ENCODE measurements around the gene ANXA9.

The ANXA9 gene

GRCh38 chr1:151005729-151006319, 23.7 kb downstream of the ANXA9 start:
- no peak for DNase-seq (ENCODE audit: low read depth)

DNA sequence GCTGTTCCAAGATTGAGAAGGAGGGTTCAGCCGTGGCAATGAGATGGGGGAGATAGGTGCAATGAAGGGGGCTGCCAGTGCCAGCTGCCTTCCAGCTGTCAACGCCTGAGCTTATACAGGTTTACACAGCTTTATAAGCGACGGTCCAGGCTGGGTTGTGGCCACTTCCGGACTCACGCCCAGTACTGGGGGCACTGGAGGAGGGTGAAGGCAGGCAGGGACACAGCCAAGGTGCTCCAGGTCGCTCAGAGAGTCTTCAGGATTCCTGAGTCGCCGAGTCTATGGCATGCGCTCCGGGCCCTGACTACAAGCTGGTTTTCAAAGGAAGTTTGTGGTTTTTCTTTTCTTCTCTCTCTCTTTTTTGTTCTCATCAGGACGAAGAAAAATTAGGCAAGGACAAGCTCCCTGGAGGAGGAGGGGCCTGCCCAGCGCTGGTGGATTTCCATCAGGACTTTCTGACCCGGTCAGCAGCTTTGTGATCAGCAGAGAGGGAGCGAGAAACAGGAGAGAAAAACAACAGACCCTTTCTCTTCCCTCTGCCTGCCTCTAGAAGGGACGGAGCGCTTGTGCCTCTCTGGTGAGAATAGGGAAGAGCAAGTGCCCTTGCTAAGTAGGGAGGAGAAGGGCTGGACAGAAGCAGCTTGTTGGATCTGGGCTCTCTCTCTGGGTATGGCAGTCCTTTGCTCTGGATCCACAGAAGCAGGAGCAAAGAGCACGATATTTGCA, 24.4 kb downstream of the ANXA9 start, which contains the start of gene MINDY1:
MINDY1 (minus strand) TSS at position 576 of the 726 bp plus-strand sequence. CDS start 4,285 bp downstream, outside the sequence.
- no peak for DNase-seq (ENCODE audit: low read depth)

DNA sequence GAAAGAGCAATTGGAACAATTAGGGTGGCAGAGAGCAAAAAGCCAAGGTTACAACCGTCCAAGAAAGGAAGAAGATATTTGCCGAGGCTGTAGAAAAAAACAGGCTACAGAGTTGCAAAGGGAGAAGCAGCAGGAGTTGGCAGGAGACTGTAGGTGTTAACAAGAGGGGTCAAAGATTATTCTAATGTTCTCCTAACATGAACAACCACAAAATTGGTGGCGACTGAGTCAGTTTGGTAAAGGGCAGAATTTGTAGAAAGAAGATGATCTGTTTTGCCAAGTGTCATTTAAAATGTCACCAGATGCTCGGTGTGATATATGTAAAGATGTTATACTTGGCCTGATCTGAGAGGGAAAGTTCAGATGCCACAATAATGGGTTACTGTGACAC, 25.8 kb downstream of the ANXA9 start:
- DNase-seq (ENCODE audit: low read depth) = no peak

DNA sequence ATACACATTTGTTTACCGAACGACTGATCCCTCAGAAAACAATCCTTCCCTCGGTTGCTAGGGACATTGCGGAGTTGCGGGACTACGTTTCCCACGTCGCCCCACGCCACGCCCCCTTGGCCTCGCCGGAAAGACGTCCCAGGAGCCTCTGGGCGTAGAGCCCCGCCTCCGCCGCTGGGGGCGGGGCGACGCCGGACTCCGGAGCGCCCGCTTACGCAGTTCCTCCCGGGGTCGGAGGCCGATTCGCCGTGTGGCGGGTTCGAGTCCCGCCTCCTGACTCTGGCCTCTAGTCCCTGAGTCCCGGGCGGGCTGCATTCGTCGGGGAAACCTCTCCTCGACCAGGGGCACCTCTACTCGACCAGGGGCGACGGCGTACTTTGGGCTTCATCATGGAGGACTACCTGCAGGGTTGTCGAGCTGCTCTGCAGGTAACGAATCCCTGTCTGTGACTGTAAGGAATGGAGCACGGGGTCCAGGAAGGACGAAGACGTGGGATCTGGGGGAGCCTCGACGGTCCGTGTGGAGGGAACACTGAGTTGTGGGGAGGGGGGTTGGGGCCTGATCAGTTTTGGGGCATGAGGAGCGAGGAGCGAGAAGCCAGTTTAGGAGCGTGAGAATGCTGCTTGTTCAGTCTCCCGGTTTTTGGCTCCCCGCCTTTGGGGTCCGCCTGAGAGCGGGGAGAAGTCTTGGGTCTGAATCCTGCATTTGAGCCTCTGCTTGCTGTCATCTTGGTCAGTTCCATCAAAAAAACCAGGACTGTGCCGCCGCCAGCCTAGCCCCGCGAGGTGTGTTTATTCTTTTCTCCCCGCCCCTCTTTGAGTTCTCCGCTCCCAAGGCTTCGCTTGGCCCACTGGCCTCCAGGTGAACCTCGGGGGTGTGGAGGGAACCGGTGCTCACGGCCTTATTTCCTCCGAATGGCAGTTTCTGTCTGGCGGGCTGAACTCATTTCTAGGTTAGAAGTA, 26.4 kb downstream of the ANXA9 start, which contains the start of gene PRUNE1:
PRUNE1 (plus strand) TSS at position 206 of the 962 bp plus-strand sequence; CDS start at position 390, 184 bp downstream.
- DNase-seq (ENCODE audit: low read depth) = peak; percentile 94

DNA sequence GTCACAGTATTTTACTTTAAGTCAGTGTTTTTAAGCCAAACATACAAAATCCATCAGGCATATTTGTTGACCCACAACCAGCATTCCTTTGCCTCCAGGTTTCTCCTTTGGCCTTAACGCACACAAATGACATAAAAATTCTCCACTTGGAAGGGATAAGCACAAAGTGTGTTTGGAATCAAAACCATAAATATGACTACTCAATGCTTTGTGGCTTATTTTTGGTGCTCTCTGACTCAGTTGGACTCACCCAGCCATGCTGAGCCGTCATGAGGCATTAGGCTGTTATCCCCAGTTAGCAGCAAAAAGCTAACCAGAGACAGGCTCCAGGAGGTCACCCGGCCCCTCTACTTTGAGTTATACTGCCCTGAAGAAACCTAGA, 27.1 kb downstream of the ANXA9 start:
- DNase-seq (ENCODE audit: low read depth) = no peak

- DNase-seq (ENCODE audit: low read depth) = no peak
These were observed 27.7 kb downstream of the ANXA9 start for GRCh38 chr1:151009674-151010345.

GRCh38 chr1:151010346-151010726, 28.2 kb downstream of the ANXA9 start:
- no peak for DNase-seq (ENCODE audit: low read depth)

- DNase-seq (ENCODE audit: low read depth) = no peak
These were observed 29.2 kb downstream of the ANXA9 start for GRCh38 chr1:151011154-151011850.

DNA sequence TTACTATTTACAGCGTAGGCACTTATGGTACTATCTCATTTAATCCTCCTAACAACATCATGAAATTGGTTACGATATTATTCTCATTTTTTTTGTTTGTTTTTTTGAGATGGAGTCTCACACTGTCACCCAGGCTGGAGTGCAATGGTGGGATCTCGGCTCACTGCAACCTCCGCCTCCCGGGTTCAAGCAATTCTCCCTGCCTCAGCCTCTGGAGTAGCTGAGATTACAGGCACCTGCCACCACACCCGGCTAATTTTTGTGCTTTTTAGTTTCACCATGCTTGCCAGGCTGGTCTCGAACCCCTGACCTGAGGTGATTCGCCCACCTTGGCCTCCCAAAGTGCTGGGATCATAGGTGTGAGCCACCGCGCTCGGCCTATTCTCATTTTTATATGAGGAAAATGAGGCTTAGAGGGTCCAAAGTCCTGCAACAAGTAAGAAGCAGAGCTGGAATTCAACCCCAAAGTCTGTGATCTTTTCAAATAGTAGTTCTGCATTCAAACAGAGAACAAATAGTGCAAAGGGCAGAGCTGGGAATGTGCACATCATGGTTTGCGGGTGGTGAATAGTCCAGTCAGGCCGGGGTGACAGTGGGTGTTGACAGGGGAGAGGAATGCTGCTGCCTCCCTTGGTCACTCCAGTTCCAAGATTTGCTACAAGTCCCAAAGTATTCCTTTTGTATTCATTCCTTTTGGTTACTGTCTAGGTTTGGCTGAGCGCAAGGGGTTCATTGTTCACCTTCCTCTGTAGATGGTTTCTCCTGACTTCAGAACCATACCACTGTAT, 30.8 kb downstream of the ANXA9 start:
- DNase-seq (ENCODE audit: low read depth) = no peak

- DNase-seq (ENCODE audit: low read depth) = no peak
These were observed 31.4 kb downstream of the ANXA9 start for GRCh38 chr1:151013518-151013917.

GRCh38 chr1:151024540-151025146, 42.6 kb downstream of the ANXA9 start:
- DNase-seq (ENCODE audit: low read depth) = peak; percentile 72

GRCh38 chr1:151026460-151026859, 44.4 kb downstream of the ANXA9 start:
- DNase-seq (ENCODE audit: low read depth) = no peak

- no peak for DNase-seq (ENCODE audit: low read depth)
These were observed 50.1 kb downstream of the ANXA9 start for GRCh38 chr1:151032164-151032563.

DNA sequence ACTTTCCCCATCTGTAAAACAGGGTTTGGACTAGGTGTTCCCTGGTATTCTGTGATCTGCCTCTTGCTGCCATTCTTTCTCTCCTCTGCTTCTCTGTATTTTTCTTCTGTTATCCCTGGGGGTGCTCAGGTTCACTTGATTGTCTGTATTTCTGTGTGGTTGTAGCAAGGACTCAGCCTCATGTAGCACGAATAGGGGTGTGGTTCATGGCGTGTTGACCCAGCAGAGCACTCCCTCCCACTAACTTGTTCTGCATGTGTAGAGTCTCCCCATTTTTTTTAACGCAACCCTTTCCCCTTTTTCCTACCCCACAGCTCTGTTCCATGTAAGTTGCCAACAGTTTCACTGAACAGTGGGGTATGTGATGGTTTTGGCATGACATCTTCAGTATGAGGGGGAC, 53.1 kb downstream of the ANXA9 start:
- no peak for DNase-seq (ENCODE audit: low read depth)

- no peak for DNase-seq (ENCODE audit: low read depth)
These were observed 54.3 kb downstream of the ANXA9 start, which contains the start of gene BNIPL for GRCh38 chr1:151036356-151036755. Gene BNIPL (plus strand): TSS chr1:151036586. CDS start chr1:151036726, 140 bp downstream.

DNA sequence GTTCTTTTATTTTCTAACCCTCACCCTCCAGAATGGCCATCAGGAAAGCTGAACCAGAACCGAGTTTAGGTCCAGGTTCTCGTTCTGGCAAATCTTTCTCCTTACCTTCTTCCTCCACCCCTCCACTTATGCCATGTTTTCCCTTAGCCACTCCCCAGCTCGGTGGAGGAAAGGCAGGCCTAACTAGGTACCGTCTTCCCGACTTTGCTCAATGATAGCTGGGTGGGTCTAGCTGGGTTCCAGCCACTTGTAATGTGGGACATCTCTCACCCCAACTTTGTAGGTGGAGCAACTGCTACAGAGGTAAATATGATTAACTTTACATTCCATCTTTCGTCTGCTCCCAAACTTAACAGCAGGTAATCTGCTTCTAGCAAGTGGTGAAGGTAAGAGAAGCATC, 54.9 kb downstream of the ANXA9 start:
- no peak for DNase-seq (ENCODE audit: low read depth)

GRCh38 chr1:151039521-151039920, 57.4 kb downstream of the ANXA9 start:
- DNase-seq (ENCODE audit: low read depth) = no peak

GRCh38 chr1:151043163-151043562, 61.1 kb downstream of the ANXA9 start:
- DNase-seq (ENCODE audit: low read depth) = no peak

Measured in activated T-helper 1 cell treated with Interleukin-2 at 50 U/mL for 16 hours (primary cell).